GM19239 (cell line): Measurements from ENCODE around the gene GPRC5B.

Experiments
- DNase-seq: peaks from one replicate; pipeline ENCODE4 v3.0.0; 2011; ENCODE audit warnings: low spot score; ENCODE audit not compliant: insufficient read length
- FAIRE-seq: peaks from 2 replicates; lab custom pipeline; 2011; peaks lifted over from hg19 to GRCh38; lab: Jason Lieb, UNC

Gene GPRC5B

DNA sequence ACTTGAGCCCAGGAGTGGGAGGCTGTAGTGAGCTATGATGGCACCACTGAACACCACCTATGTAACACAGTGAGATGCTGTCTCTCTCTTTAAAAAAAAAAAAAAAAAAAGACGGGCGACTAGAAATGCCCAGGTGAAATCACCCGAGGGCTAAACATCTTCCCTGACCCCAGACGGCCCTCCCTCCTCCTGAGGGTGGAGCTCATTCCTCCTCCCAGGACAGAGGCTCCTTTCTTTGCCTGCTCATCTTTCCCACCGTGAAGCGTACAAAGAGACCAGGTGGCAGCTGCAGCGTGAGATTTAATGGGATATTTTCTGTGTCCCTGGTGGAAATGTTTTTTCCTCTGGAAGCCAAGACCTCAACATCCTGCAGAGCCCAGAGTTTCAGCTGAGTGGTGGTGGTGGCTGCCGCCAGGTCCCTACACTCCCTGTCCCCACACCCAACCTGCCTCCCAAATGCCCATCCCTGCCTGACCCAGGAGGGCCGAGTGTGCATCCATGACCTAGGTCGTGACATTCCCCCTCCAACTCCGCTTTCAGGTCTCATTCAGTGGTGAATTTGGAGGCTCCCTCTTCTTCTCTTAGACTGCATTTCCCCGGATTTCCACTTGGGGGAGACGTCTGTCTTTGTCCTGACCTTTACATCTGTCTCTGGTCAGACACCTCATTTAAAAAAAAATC, 14.4 kb upstream of the GPRC5B start:
- FAIRE-seq (peak; percentile 88), DNase-seq (peak; percentile 48)

DNA sequence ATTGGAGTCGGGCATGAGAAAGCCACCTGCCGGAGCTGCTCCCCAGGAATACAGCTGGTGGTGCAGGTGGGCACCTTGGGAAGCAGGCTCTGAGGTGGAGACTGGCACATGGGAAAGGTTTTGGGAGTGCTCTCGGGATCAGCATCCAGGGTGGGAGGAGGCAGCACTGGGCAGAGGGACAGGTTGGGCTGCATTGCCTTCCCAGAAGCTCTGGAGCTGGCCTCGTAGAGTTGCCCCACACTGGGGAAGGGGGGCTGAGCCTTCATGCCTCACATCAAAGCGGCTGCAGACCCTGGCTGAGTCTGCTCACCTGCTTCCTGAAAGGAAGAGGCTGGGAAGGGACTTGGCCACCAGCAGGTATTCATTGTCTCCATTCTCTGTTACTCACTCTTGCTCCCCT, 13.5 kb upstream of the GPRC5B start:
- FAIRE-seq = no peak
- DNase-seq = no peak

DNA sequence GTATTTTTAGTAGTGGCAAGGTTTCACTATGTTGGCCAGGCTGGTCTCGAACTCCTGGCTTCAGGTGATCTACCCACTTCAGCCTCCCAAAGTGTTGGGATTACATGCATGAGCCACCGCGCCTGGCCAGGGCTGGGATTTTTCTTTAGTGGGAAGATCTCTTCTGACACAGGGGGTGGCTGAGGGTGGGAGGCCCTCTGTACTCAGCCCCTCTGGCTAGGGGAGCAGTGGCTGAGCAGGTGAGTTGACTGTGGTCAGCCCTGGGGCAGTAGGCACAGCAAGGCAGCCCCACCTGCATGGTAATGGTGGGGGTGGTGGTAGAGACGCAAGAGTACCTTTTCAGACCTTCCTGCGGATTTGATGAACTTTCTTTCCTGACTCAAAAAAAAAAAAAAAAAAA, 12.3 kb upstream of the GPRC5B start:
- DNase-seq (no peak), FAIRE-seq (no peak)

DNA sequence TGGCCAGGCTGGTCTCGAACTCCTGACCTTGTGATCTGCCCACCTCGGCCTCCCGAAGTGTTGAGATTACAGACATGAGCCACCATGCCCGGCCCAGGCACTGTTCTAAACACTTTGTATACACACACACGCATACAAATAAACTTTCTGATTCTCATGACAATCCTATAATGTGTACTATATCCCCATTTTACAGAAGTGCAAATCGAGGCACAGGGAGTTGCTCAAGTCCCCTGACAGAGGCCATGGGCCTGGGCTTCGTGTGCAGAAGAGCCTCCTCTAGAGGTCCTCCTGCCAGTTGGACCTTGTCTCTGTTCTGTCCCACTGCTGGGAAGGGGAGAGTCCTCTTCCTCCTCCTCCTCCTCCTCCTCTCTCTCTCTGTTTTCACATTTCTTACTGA, 9.9 kb upstream of the GPRC5B start:
- DNase-seq (no peak), FAIRE-seq (no peak)

DNA sequence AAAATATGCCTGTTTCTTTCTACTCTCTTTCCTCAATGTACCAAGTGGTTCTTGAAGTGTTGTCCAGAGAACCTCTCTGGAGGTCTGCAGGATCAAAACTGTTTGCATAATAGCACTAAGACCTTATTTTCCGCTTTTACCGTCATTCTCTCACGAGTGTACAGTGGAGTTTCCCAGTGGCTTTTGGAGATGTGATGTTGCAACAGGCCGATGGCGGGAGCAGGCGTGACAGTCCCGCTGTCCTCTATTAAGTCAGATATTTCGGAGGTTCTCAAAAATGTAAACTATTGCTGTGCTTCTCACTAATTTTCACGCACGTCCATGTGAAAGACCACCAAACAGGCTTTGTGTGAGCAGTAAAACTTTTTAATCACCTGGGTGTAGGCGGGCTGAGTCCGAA, 8.3 kb upstream of the GPRC5B start:
- DNase-seq = no peak
- FAIRE-seq = no peak

DNA sequence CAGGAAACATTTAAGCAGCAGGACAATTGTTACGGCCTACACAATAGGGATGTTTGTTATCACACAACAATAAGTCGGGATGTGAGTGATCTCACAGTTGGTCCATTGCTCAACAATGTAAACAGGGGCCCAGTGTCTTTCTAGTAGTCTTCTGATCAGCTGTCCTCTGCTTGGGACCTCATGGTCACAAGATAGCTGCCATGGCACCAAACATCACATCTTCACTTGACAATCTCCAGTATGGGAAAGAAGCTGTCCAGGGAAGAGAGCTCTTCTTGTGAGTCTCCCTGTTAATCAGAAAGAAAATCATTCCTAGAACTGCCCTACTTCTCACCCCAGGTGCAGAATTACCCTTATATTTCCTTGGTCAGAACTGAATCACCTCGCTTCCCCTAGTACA, 6.3 kb upstream of the GPRC5B start:
- no peak for FAIRE-seq
- no peak for DNase-seq

DNA sequence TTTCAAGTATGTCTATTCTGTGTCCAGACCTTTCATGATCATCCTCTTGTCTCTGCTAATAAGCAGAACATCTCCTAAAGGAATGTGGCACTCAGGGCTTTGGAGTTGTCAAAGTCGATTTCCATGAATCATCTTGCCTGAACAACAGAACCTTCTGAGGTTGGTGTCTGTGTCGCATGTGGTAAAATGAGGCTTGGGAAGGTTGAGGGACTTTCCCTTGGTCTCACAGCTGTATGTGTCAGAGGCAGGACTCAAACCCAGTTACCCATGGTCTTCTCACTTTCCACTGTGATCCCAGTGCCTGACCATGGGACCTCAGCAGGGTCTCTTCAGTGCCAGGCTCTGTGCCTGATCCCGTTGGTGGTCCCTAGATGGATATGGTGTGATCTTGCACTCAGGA, 4.2 kb upstream of the GPRC5B start:
- DNase-seq = no peak

DNA sequence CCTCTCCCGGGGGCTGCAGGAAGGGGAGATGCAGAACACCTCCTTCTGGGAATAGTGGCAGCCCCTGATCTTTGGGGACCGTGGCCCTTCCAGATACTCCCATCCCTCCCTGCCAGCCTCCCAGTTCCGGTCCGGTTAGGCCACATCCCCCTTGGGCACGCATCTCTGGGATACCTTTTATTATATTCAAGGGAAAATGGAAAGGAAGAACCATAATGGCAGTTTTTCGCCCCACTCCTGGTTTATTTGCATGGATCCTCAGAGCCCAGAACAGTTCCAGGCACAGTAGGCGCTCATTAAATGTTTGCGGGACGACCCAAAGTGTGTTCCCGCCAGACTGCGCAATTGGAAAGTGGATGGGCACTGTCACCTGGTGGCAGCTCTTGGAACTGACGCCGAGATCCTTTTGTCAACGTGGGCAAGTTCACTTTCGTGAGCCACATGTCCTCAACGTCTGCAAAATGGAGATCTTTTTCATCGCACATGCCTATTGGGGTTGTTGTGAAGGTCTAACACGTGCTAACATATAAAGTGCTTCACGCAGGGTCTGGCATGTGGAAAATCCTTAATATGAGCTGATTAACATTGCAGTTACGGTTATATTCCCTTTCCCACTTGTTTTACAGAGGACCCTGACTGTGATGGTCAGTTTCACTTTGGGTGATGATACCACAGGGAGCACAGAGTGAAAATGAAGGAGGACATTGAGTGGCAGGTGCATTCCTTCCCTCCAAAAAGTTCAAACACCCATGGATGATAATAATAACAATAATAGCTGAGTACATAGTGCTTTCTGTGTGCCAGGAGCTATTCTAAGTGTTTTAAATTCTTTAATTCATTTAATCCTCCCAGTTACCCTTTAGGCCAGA, 1.7 kb upstream of the GPRC5B start:
- FAIRE-seq (peak; percentile 95), DNase-seq (peak; percentile 75)

More for the DNA sequence above, 4.2 kb upstream of the GPRC5B start:
- FAIRE-seq = no peak

DNA sequence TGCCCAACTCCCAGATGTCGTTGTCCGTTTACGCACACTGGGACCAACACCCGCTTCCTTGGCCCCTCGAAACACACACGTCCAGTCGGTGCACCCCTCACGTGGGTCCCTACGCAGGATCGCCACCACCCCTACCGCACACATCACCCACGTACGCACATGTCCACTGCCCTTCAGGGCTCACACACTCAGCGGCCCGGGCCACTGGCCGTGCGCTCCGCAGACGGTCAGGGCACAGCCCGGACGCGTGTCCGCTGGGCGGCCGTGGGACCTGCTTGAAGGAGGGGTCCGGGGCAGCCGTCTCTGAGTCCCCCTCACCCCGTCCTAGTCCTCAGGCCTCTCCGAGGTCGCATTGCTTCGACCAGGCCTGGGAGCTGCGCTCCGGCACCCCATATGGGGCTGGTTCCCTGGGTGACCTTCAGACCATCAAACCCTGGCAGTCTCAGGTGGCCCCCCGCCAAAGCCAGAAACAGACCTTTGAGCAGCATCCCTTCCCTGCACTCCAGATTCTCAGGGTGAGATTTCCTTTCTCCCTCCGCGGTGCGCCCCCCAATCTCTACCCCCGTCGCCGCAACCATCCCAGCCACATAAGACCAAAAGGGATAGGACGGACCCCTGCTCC, 914 bp upstream of the GPRC5B start:
- DNase-seq (no peak), FAIRE-seq (no peak)

DNA sequence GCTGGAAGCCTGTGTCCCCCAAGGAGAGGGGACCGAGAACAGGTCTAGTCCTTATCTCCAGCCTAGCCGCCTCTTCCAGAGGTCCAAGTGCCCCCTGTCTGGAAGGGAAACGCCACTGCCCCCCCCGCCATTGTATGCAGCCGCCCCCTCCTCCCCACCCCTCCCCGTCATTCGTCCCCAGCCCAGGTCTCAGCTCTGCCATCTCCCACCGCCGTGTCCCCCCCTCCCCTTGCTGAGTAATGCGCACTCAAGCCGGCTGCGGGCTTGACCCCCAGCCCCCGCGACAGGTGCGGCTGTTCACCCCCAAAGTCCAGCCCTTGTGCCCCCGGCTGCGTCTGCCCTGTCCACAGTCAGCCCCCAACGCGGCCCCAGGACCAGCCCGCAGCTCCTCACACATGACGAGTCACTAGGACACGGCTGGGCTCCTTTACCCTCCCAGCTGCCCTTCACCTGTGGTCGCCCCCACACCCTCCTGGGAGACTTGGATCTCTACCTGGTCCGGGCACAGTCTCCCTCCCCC, 622 bp downstream of the GPRC5B start:
- DNase-seq (no peak), FAIRE-seq (no peak)

DNA sequence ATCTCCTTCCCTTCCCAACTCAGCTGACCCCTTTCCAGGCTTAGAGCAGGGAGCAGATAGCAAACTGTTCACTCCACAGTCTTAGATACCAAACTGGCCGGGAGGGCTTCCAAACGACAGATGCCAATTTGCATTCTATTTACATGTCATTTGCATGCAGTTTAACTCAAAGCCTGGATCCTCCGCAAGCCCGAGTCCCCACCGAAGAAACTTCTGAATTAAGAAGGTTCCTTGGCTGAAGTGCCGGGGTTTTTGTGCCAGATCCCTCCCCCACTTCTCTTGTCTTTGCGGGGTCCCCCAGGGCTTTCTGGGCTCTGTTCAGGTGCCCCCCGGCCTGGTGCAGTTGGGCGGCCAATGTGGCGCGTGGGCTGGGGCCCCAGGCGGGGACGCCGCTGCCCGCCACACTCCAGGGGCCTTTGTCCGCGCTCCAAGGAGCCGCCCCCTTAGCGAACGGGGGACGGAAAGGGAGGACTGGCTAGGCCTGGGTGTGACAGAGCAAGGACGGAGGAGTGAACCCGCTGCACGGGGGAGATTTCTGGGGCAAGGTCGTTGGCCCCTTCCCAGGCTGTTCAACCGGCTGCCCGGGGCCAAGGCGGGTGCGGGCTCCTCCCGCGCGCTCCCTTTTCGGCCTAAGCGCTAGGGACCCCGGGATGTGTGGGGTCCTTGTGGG, 1.2 kb downstream of the GPRC5B start:
- no peak for DNase-seq
- FAIRE-seq = no peak

DNA sequence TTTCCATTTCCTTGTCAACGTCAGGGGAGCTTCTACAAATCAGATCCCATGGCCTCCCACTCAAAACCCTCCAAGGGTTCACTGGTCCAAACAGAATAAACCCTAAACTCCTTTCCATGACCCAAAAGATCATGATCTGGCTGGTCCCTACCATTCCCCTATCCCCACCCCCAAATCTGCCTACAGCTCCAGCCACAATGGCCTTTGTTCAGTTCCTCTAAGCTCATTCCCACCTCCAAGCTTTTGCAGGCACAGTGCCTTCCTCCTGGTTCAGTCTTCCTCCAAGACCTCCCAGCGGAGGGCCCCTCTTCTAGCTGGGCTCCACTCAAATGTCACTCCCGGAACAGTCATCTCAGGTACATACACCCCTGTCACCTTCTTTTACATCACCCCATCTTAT, 2.0 kb downstream of the GPRC5B start:
- DNase-seq (no peak), FAIRE-seq (no peak)

DNA sequence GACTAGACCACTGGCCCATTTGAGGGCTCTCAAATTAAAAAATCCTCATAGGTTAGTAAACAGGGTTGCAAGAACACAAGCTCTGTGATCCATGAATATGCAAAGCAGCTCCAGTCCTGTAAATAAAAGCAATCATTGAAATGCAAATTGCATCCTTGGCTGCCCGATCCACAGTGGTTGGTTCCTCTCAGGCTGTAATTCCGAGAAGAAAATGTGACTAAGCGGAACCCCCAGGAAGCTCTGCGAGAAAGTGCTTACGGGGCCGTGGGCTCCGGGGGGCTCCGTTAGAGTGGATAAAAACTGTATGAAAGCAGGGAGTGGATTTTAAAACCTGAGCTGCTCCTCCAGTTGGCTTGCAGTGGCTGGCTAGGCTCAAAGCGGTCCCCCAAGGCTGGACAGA, 2.5 kb downstream of the GPRC5B start:
- DNase-seq (no peak), FAIRE-seq (no peak)

DNA sequence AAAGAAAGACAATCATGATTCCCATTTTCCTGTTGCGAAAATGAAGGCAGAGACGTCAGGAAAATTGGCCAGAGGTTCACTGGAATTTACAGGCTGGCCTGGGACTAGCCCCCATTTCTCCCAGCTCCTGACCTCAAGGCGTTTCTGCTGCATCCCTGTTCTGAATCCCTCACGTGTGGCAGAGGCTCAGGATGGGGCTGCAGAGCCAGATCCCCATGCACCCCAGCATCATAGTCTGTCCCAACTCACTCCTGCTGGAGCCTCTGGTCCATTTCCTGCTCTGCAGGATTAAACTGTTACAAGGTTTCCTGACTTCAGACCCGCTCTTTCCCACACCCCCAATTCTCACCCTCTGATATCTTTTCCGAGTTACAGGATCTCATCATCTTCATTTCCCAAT, 2.9 kb downstream of the GPRC5B start:
- FAIRE-seq = no peak
- no peak for DNase-seq

DNA sequence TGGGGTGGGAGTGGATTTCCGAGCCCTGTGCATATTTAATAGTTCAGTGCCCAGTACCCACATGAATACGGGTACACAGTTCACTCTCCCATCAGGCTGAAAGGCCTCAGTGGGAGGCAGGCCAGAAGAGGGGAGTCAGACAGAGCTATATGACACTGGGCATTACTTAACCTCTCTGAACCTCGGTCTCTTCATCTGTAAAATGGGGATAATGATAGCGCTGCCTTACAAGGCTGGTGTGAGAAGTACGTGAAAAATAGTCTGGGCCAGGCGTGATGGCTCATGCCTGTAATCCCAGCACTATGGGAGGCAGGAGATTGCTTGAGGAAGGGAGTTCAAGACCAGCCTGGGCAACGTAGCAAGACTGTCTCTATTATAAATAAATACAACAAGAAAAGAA, 3.6 kb downstream of the GPRC5B start:
- DNase-seq (no peak), FAIRE-seq (no peak)

DNA sequence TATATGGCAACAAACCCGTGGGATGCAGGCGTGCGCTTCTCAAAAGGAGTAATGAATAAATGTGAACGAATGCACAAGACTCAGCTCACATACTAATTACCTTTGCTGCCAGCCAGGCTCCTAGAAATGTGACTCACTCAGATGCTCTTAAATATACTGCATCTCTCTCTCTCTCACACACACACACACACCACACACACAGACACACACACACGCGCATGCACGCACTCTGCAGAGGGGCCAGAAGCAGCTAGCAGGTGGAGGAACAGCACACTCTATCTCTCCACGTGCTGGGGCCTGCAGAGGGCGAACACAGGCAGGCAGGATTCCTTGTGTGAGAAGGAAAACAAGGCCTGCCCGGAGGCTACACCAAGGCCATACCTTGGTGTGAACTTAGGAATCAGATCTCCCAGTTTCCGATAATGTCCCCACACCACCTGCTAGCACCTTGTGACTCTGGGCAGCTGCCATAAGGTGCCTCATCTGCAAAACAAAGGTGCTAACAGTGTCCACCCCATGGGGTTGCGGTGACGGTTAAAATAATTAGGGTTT, 5.3 kb downstream of the GPRC5B start:
- no peak for DNase-seq
- no peak for FAIRE-seq

DNA sequence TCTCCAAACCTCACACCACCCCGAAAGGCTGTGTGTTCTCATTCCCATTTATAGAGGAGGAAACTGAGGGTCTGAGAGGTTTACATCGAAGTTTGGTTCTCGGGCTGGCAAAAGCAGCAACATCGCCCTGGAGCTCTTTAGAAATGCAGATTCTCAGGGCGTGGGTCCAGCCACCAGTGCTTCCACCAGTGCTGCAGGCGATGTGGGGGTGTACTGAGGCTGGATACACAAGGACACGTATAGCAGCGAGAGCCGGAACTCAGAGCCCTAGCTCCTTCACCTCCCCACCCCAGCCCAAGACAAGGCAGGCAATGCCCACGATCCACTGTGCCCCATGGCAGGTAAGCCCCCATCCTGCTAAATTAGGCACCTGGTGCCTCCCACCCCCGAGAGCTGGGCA, 5.9 kb downstream of the GPRC5B start:
- FAIRE-seq (no peak), DNase-seq (no peak)

DNA sequence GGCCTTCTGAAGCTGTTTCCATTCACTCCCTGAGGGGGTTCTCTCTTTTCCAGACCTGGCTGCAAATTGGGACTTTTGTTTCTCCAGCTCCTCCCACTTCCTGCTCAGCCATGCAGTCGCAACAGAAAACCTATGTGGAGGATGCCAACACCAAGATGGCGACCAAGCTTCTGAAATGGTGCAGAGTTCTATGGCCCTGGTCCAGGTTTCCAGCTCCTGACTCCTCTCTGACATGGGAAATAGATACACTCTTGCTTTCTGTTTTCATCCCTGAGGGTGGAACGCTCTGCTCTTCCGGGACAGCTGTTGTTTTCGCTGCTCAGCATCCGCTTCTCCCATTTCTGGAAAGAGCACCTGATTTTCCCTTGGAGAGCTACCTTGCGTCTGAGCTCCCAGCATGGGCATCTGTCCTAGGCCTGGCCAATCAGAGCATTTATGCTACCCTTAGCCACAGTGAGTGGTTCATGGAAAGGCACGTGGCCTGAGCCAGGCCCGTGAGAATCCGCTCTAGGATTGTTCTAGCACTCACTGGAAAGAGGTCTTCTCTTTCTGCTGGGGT, 8.1 kb downstream of the GPRC5B start:
- DNase-seq (no peak), FAIRE-seq (no peak)

DNA sequence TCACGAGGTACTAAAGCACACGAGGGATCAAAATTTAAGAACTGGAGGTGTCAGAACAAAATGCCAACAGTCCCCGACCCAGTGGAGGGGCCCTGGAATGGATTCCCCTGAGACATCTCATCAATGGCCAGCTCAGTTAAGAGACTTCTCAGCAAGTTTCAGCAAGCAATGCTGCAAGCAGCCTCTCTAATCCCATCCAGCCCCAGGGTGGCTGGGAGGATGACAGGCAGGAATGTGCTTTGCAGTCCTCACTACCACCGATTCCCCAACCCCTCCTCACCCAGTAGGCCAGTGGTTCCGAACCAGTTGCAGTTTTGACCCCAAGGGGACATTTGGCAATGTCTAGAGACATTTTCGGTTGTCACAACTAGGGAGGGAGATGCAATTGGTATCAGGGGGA, 8.7 kb downstream of the GPRC5B start:
- DNase-seq (no peak), FAIRE-seq (no peak)
